Peyer's patch (tissue), 4 donors: Measurements from ENCODE around the gene IGFBP7. TPM values are rescaled to one million over a fixed set of nuclear protein-coding genes. Genes with fewer than 3 reads are reported as not detected.

Source experiments
- DNase-seq, 3 donors: peaks; one replicate each; pipeline ENCODE4 v3.0.0-alpha.2; 2017 to 2019
- H3K27ac ChIP-seq, 4 donors: fragments of 200-600 bp; sonication (generic); one replicate each; pipeline ENCODE4 v1.5.1; 2016 to 2019
- H3K27me3 ChIP-seq, 2 donors: fragments of 200-600 bp; sonication (generic); one replicate each; pipeline ENCODE4 v1.5.1; 2019
- H3K36me3 ChIP-seq, 3 donors: fragments of 200-600 bp; sonication (generic); one replicate each; pipeline ENCODE4 v1.5.1; 2016 to 2019
- H3K4me1 ChIP-seq, 4 donors: fragments of 200-600 bp; sonication (generic); one replicate each; pipeline ENCODE4 v1.5.1; 2016 to 2019
- H3K4me3 ChIP-seq, 4 donors: fragments of 200-600 bp; sonication (generic); 1 replicate in 3 of 4; 2 replicates in 1 of 4; pipeline ENCODE4 v1.5.1; 2016 to 2019; ENCODE audit warnings: mild to moderate bottlenecking in 1 of 4
- H3K9me3 ChIP-seq, 4 donors: fragments of 200-600 bp; sonication (generic); one replicate each; pipeline ENCODE4 v1.5.1; 2016 to 2019; ENCODE audit warnings: mild to moderate bottlenecking in 1 of 4
- CTCF ChIP-seq, 6 experiments: fragments of 450-650 bp in 4 of 6; fragments of 200-600 bp in 2 of 6; sonication (generic) in 1 of 6; IDR thresholded peaks; one replicate each; pipeline ENCODE4 v1.5.1; 2017 to 2019; ENCODE audit warnings: antibody characterized with exemption in 6 of 6, mild to moderate bottlenecking in 3 of 6, moderate library complexity in 1 of 6
- POLR2A ChIP-seq, 2 donors: fragments of 450-650 bp; IDR thresholded peaks; one replicate each; pipeline ENCODE4 v1.5.1; 2017; ENCODE audit warnings: antibody characterized with exemption in 2 of 2, mild to moderate bottlenecking in 2 of 2, moderate library complexity in 2 of 2
- total RNA-seq, 4 donors: library from RNA; depleted of rRNA; stranded (reverse); fragments of >200 nt; gene quantifications; one replicate each; pipeline ENCODE4 v1.1.0, GENCODE V29; 2016

IGFBP7 gene
- total RNA-seq, 4 donors from 2014 or later = 37.1 to 92.1 (median 79.1) TPM

GRCh38 chr4:57090079-57090478 lies 20.1 kb downstream of the IGFBP7 start:
- no peaks in the 10 kb centered on the region for H3K9me3 ChIP-seq
- no peaks in the 10 kb centered on the region for H3K36me3 ChIP-seq
- no peaks in the 10 kb centered on the region for H3K27me3 ChIP-seq
- H3K4me3 ChIP-seq = no peak overlapping the region
- no peak for DNase-seq
- no peak for TF ChIP-seq POLR2A (IDR thresholded peaks at IDR 0.05)
- no peak for TF ChIP-seq CTCF (IDR thresholded peaks at IDR 0.05)
- H3K27ac ChIP-seq = no peak overlapping the region
- H3K4me1 ChIP-seq = no peaks in the 10 kb centered on the region

- Histone ChIP-seq H3K27me3 (no peaks in the 10 kb centered on the region), H3K4me1 (no peaks in the 10 kb centered on the region), H3K4me3 (no peak overlapping the region), H3K9me3 (no peaks in the 10 kb centered on the region), H3K36me3 (no peaks in the 10 kb centered on the region), H3K27ac (no peak overlapping the region)
- DNase-seq = no peak
- no peak for TF ChIP-seq POLR2A (IDR thresholded peaks at IDR 0.05)
- no peak for TF ChIP-seq CTCF (IDR thresholded peaks at IDR 0.05)
Observed at GRCh38 chr4:57089549-57089948, 20.6 kb downstream of the IGFBP7 start.

GRCh38 chr4:57086031-57086723 lies 24.0 kb downstream of the IGFBP7 start:
- H3K4me1 ChIP-seq = no peaks in the 10 kb centered on the region

GRCh38 chr4:57085278-57085677 lies 24.9 kb downstream of the IGFBP7 start:
- no peaks in the 10 kb centered on the region for H3K27me3 ChIP-seq
- TF ChIP-seq CTCF (IDR thresholded peaks at IDR 0.05) (no peak), POLR2A (IDR thresholded peaks at IDR 0.05) (no peak)
- no peak overlapping the region for H3K27ac ChIP-seq
- no peaks in the 10 kb centered on the region for H3K4me1 ChIP-seq
- H3K36me3 ChIP-seq = no peaks in the 10 kb centered on the region
- no peak for DNase-seq
- no peaks in the 10 kb centered on the region for H3K9me3 ChIP-seq
- no peak overlapping the region for H3K4me3 ChIP-seq

More at GRCh38 chr4:57086031-57086723, 24.0 kb downstream of the IGFBP7 start:
- H3K27ac ChIP-seq = no peak overlapping the region
- H3K36me3 ChIP-seq = no peaks in the 10 kb centered on the region
- no peaks in the 10 kb centered on the region for H3K27me3 ChIP-seq
- no peaks in the 10 kb centered on the region for H3K9me3 ChIP-seq
- H3K4me3 ChIP-seq = no peak overlapping the region
- no peak for DNase-seq
- TF ChIP-seq CTCF (IDR thresholded peaks at IDR 0.05) = no peak
- TF ChIP-seq POLR2A (IDR thresholded peaks at IDR 0.05) = no peak

- Histone ChIP-seq H3K27me3 (no peaks in the 10 kb centered on the region), H3K36me3 (no peaks in the 10 kb centered on the region), H3K4me3 (no peak overlapping the region), H3K9me3 (no peaks in the 10 kb centered on the region), H3K4me1 (no peaks in the 10 kb centered on the region), H3K27ac (no peak overlapping the region)
- TF ChIP-seq POLR2A (IDR thresholded peaks at IDR 0.05) (no peak), CTCF (IDR thresholded peaks at IDR 0.05) (no peak)
- DNase-seq = no peak
Observed at GRCh38 chr4:57084360-57084759, 25.8 kb downstream of the IGFBP7 start.
